ENCODE results near the gene SWAP70.

Gene SWAP70

GRCh38 chr11:9758637-9759518, 95.0 kb downstream of the SWAP70 start:
- peak overlapping the region; percentile 46 to 51 for H3K4me3 ChIP-seq (replicated peaks in 1 of 2; ENCODE audit: low read depth in 2 of 2, low read length in 2 of 2)
- DNase-seq (ENCODE audit: low read depth in 2 of 2), result peak; percentile 83 to 87
- no peak for TF ChIP-seq CTCF (IDR thresholded peaks at IDR 0.05; ENCODE audit: low read depth, low read length)

- TF ChIP-seq CTCF (IDR thresholded peaks at IDR 0.05; ENCODE audit: low read depth, low read length), result no peak
- peak overlapping the region in 1 of 2 donors; percentile 51 for H3K4me3 ChIP-seq (replicated peaks in 1 of 2; ENCODE audit: low read depth in 2 of 2, low read length in 2 of 2)
- DNase-seq (ENCODE audit: low read depth in 2 of 2), result peak; percentile 96 to 100
Measured at GRCh38 chr11:9759519-9760192, 95.8 kb downstream of the SWAP70 start.

GRCh38 chr11:9760193-9760575, 96.3 kb downstream of the SWAP70 start:
- TF ChIP-seq CTCF (IDR thresholded peaks at IDR 0.05; ENCODE audit: low read depth, low read length), result no peak
- DNase-seq (ENCODE audit: low read depth in 2 of 2), result peak; percentile 97
- no peak overlapping the region for H3K4me3 ChIP-seq (replicated peaks in 1 of 2; ENCODE audit: low read depth in 2 of 2, low read length in 2 of 2)

GRCh38 chr11:9761441-9761945, 97.6 kb downstream of the SWAP70 start:
- TF ChIP-seq CTCF (IDR thresholded peaks at IDR 0.05; ENCODE audit: low read depth, low read length), result no peak
- no peak overlapping the region for H3K4me3 ChIP-seq (replicated peaks in 1 of 2; ENCODE audit: low read depth in 2 of 2, low read length in 2 of 2)
- no peak for DNase-seq (ENCODE audit: low read depth in 2 of 2)

- H3K4me3 ChIP-seq (replicated peaks in 1 of 2; ENCODE audit: low read depth in 2 of 2, low read length in 2 of 2), result no peak overlapping the region
- no peak for DNase-seq (ENCODE audit: low read depth in 2 of 2)
- no peak for TF ChIP-seq CTCF (IDR thresholded peaks at IDR 0.05; ENCODE audit: low read depth, low read length)
Measured at GRCh38 chr11:9762531-9762930, 98.7 kb downstream of the SWAP70 start.

- no peak for TF ChIP-seq CTCF (IDR thresholded peaks at IDR 0.05; ENCODE audit: low read depth, low read length)
- no peak for DNase-seq (ENCODE audit: low read depth in 2 of 2)
- H3K4me3 ChIP-seq (replicated peaks in 1 of 2; ENCODE audit: low read depth in 2 of 2, low read length in 2 of 2), result no peak overlapping the region
Measured at GRCh38 chr11:9763301-9763700, 99.4 kb downstream of the SWAP70 start.
